ENCODE data around the gene CSKMT.
"Not testable (repeated sequence)": the region's sequence is repeated elsewhere in the genome, so short reads cannot be mapped to it uniquely, and the experiment has no call there.

CSKMT gene

GRCh38 chr11:62689421-62690183, 24.5 kb downstream of the CSKMT start, which contains the start of gene LRRN4CL:
LRRN4CL (minus strand) TSS chr11:62689530; CDS start chr11:62688508, 1,022 bp downstream.
- no peak for DNase-seq

GRCh38 chr11:62693624-62694023, 28.5 kb downstream of the CSKMT start:
- DNase-seq: not testable (repeated sequence)

- peak; percentile 58 for DNase-seq
Observed at GRCh38 chr11:62694455-62695167, 29.5 kb downstream of the CSKMT start.

- DNase-seq: no peak
Observed at GRCh38 chr11:62702246-62702645, 37.1 kb downstream of the CSKMT start.

- not testable (repeated sequence) for DNase-seq
Observed at GRCh38 chr11:62703921-62704320, 38.8 kb downstream of the CSKMT start.

GRCh38 chr11:62705413-62705812, 40.3 kb downstream of the CSKMT start:
- peak; percentile 66 for DNase-seq

- DNase-seq: peak; percentile 96
Observed at GRCh38 chr11:62705880-62706849, 41.1 kb downstream of the CSKMT start.

- no peak for DNase-seq
Observed at GRCh38 chr11:62706850-62707247, 41.7 kb downstream of the CSKMT start.

GRCh38 chr11:62707277-62707861, 42.3 kb downstream of the CSKMT start, which contains the start of the genes BSCL2 and GNG3:
BSCL2 (minus strand) TSS chr11:62707424; CDS start chr11:62707195, 229 bp downstream.
GNG3 (plus strand) TSS chr11:62707676; CDS start chr11:62708296, 620 bp downstream.
- no peak for DNase-seq

- DNase-seq: no peak
Observed at GRCh38 chr11:62708392-62708791, 43.3 kb downstream of the CSKMT start.

GRCh38 chr11:62708793-62709192, 43.7 kb downstream of the CSKMT start:
- DNase-seq: peak; percentile 69

GRCh38 chr11:62709247-62710000, 44.3 kb downstream of the CSKMT start:
- peak; percentile 99 for DNase-seq

GRCh38 chr11:62710001-62710345, 44.9 kb downstream of the CSKMT start:
- DNase-seq: peak; percentile 61

- no peak for DNase-seq
Observed at GRCh38 chr11:62712276-62712812, 47.2 kb downstream of the CSKMT start.

GRCh38 chr11:62712861-62713260, 47.7 kb downstream of the CSKMT start:
- no peak for DNase-seq

- DNase-seq: no peak
Observed at GRCh38 chr11:62713343-62713742, 48.2 kb downstream of the CSKMT start.

GRCh38 chr11:62715150-62716130, 50.3 kb downstream of the CSKMT start:
- DNase-seq: no peak

- DNase-seq: no peak
Observed at GRCh38 chr11:62716206-62716605, 51.1 kb downstream of the CSKMT start.

- DNase-seq: no peak
Observed at GRCh38 chr11:62716816-62717215, 51.7 kb downstream of the CSKMT start.

Data from NCI-H1105 treated with DMSO at 0.1 percent for 48 hours (cell line).